HG02973 (cell line): ENCODE results near the gene SLC38A10.

Experiments used
- ATAC-seq: cut with Tn5 transposase; IDR thresholded peaks from one replicate; pipeline ENCODE4 v1.9.1; 2021; ENCODE audit warnings: moderate library complexity; ENCODE audit not compliant: unreplicated experiment

The SLC38A10 gene

GRCh38 chr17:81299846-81300585 lies 4.9 kb upstream of the SLC38A10 start:
- no peak for ATAC-seq

GRCh38 chr17:81298991-81299738 lies 4.1 kb upstream of the SLC38A10 start:
- no peak for ATAC-seq

DNA sequence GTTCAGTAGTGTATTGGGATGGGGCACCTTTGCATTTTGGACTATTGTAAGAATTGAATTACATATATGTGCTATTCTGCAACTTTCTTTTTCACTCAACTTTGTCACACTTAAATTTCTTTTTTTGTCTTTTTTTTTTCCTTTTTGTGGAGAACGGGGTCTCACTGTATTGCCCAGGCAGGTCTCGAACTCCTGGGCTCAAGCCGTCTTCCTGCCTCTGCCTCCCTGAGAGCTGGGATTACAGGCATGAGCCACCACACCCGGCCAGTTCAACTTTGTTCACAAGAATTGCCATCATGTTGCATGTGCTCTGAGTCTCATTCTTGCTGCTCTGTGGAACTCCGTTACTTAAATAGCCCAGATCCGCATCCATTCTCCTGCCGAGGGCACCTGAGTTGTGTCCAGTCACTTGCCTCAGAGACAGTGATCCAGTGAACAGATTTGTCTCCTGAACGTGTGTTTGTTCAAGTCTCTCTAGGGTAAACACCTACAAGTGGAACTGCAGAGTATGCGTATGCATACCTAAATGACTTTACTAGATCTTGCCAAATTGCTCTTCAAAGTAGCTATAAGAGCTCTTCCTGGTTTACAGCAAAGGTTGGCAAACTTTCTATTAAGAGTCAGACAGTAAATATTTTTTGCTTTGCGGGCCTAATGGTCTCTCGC lies 3.4 kb upstream of the SLC38A10 start:
- ATAC-seq = no peak

DNA sequence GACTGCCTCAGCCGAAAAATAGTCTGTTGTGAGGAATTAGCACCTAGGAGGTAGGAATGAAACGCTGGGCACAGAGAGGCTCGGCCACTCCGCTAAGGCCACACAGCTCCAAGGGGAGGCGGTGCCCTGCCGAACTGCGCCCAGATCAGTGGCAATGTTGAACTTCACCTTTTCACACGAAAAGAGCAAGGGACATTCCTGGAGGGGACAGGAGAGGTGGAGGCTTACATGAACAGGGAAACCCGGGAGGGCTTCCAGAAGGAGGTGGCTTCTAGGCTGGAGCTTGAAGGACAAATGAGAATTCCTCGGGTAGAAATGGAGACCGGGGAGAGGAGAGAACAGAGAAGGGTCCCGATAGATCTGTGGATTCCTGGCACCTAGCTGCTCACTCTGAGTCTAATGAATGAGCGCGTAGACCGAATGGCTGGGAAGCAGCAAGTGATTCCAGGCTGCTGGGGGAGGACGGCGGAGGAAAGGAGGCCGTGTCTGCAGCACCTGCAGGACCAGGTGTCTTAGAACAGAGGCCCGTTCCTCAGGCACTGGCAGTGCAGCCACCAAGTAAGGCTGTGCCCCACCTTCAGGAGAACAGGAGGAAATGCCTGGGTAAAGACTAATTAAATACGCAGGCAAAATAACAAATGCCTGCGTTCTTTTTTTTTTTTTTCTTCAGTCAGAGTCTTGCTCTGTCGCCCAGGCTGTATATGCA lies 722 bp upstream of the SLC38A10 start:
- ATAC-seq = no peak

GRCh38 chr17:81294512-81295030 lies 536 bp downstream of the SLC38A10 start:
- ATAC-seq = no peak

GRCh38 chr17:81292450-81292849 lies 2.7 kb downstream of the SLC38A10 start:
- ATAC-seq = no peak

GRCh38 chr17:81291662-81292061 lies 3.4 kb downstream of the SLC38A10 start:
- ATAC-seq = no peak

DNA sequence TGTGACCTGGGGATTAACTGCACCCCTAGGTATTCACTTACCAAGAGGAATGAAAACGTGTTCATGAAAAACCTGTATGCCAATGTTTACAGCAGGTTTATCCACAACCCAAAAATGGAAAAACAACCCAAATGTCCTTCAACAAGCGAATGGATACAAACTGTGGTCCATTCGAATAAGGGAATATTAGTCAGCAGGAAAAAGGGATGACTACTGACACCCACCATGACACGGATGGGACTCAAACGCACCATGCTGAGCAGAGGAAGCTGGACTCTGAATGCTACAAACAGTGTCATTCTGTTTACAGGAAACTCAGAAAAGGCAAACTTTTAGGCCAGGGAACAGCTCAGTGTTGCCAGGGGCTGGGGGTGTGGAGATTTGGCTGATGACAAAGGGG lies 4.9 kb downstream of the SLC38A10 start:
- ATAC-seq = no peak

- no peak for ATAC-seq
Observed at GRCh38 chr17:81289627-81290026, 5.5 kb downstream of the SLC38A10 start.

- ATAC-seq = no peak
Observed at GRCh38 chr17:81288715-81289114, 6.4 kb downstream of the SLC38A10 start.

DNA sequence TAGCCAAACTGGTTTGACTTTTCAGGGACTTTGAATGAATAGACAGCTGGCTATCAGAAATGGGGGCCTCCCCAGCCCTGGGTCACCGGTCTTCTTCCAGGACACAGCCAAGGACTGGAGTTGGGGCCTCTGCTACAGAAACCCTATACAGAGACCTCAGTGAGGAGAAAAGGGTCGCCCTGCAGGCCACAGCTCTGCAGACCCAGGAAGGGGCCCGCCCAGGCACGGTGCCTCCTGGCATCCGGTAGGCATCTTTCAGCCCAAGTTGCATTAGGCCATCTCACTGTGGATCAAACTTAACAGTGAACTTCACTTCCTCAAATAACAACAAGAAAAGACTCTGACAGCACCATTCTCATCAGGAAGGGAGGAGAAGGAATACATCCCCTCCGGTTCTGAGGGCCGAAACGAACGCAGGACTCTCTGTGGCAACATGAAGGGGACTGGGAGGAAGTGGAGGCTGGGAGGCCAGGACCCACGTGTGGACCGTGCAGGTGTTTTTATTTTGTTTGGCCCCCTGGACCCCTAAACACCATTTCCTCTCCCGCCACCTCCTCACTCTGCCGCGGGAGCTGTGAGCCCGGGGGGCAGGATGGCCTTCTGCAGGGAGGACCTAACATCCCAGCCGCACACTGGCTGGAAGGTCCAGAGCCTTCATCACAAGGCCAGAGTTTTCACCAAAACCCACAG lies 7.2 kb downstream of the SLC38A10 start:
- no peak for ATAC-seq

- no peak for ATAC-seq
Observed at GRCh38 chr17:81287152-81287551, 8.0 kb downstream of the SLC38A10 start.

DNA sequence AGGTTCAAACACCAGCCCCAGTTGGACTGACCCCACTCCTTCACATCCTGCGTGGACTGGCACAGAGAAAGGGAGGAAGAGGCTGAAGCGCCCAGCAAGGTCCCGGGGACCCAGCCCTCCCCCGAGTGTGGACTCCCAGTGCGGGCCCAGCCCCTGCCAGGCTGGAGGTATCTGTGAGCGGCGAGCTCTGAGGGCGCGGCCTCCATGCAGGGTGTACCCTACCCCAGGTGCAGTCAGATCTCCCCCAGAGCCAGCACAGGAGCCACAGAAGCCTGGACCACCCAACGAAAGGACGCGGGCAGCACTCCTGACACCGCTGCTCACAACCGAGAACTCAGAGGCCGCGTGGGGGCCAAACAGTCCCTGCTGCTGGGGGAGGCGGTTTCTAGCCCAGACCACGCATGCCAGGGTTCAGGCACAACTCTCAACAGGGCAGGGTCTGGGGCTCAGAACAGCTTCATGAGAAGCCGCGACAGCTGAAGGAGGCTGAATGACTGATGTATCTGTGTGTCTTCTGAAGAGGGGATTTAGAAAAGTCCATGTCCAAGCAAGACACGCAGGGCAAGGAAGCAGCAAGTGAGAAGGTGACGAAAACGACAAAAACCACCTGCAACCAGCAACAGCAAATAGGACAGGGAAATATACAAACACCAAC lies 8.5 kb downstream of the SLC38A10 start:
- ATAC-seq = no peak

- no peak for ATAC-seq
Observed at GRCh38 chr17:81285894-81286293, 9.2 kb downstream of the SLC38A10 start.

DNA sequence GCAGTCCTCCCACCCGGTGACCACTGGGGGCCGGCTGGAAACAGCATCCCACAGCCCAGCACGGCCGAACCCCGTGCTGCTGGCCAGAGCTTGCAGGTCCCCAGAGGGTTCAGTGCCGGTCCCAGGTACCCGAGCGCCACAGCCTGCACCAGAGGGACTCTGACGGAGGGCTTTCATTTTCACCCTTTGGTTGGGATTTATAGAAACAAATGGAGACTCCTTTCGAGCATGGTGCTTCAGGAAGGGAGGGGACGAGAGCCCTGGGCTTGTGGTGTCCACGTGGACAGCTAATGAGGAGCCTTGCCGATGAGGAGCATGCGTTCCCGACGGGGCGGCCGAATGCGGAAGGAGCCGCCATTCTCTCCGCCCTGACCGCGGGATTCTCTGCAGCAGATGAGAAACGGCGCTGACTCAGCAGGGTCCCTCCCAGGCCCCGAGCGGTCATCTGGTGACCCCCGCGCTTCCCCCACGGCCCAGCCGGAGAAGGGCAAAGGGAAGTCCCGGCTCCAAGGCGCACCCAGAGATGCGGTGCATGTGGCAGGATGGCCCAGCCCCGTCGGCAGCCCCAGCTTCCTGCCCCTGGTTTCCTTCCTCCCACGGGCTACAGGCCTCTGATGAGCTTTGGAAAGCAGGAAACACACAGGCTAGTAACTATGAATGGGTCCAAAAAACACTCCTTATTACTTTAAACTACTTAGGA lies 9.8 kb downstream of the SLC38A10 start:
- ATAC-seq = no peak

- no peak for ATAC-seq
Observed at GRCh38 chr17:81282876-81283275, 12.2 kb downstream of the SLC38A10 start.

DNA sequence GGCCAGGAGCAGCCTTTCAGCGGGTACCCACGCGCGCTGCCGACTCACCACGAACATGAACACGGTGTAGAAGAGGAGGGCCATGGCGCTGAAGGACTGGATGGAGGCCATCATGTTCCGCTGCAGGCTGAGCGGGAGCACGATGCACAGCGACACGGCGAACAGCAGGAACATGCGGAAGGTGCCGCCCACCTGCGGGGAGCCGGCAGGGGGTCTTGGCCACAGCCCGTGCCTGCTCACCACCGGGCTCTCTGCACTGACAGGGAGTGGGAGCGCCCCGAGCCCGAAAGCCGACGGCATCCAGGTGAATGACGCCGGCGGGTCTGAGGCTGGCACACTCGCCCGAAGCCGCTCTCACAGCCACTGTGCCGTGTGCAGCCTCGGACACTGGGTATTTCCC lies 13.0 kb downstream of the SLC38A10 start:
- no peak for ATAC-seq

- ATAC-seq = no peak
Observed at GRCh38 chr17:81280571-81280970, 14.5 kb downstream of the SLC38A10 start.
